ENCODE data around the gene C1QTNF8. TPM values are rescaled to one million over a fixed set of nuclear protein-coding genes. Genes with fewer than 3 reads are reported as not detected.

The C1QTNF8 gene
- total and polyA plus RNA-seq, 12 donors, result 0.15 TPM; not detected in 11

- intact Hi-C loops (cut with DNase I), result loop anchor here in 3 of 10 donors (5.0 to 10.0 kb wide), 3 partner anchors 240 to 340 kb away; partner anchors contain the start of gene METRN (in 2 of the 3)
- Histone ChIP-seq H3K27ac (no peak overlapping the region), H3K36me3 (no peaks in the 10 kb centered on the region), H3K4me3 (no peak overlapping the region), H3K9me3 (peaks cover 0 to 12% (median 0%) of the 10 kb centered on the region in 11 donors), H3K27me3 (peaks cover 0 to 63% (median 28%) of the 10 kb centered on the region in 7 donors), H3K4me1 (peaks cover 0 to 17% (median 6%) of the 10 kb centered on the region in 9 donors)
- no peak for DNase-seq
- TF ChIP-seq, protein P1, sequence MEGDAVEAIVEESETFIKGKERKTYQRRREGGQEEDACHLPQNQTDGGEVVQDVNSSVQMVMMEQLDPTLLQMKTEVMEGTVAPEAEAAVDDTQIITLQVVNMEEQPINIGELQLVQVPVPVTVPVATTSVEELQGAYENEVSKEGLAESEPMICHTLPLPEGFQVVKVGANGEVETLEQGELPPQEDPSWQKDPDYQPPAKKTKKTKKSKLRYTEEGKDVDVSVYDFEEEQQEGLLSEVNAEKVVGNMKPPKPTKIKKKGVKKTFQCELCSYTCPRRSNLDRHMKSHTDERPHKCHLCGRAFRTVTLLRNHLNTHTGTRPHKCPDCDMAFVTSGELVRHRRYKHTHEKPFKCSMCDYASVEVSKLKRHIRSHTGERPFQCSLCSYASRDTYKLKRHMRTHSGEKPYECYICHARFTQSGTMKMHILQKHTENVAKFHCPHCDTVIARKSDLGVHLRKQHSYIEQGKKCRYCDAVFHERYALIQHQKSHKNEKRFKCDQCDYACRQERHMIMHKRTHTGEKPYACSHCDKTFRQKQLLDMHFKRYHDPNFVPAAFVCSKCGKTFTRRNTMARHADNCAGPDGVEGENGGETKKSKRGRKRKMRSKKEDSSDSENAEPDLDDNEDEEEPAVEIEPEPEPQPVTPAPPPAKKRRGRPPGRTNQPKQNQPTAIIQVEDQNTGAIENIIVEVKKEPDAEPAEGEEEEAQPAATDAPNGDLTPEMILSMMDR (IDR thresholded peaks at IDR 0.05), result no peak
- no peak for ATAC-seq
- WGBS, 2 donors, result 74 to 79% methylated on average over 9 of the region's 9 CpGs
These were observed 43.3 kb downstream of the C1QTNF8 start for GRCh38 chr16:1052721-1053120.

GRCh38 chr16:1051446-1051845, 44.6 kb downstream of the C1QTNF8 start:
- no peak for DNase-seq
- no peak overlapping the region for H3K4me3 ChIP-seq
- no peak for ATAC-seq
- peaks cover 0 to 18% (median 6%) of the 10 kb centered on the region in 9 donors for H3K4me1 ChIP-seq
- H3K36me3 ChIP-seq, result no peaks in the 10 kb centered on the region
- intact Hi-C loops (cut with DNase I), result loop anchor here in 3 of 10 donors (5.0 to 10.0 kb wide), 3 partner anchors 239 to 339 kb away; partner anchors contain the start of gene METRN (in 2 of the 3)
- TF ChIP-seq, protein P1 (IDR thresholded peaks at IDR 0.05), result no peak
- H3K27ac ChIP-seq, result no peak overlapping the region
- WGBS, 2 donors, result 90% methylated on average over 17 of the region's 17 CpGs
- peaks cover 0 to 4% (median 0%) of the 10 kb centered on the region in 11 donors for H3K9me3 ChIP-seq
- H3K27me3 ChIP-seq, result peaks cover 0 to 64% (median 38%) of the 10 kb centered on the region in 7 donors

DNA sequence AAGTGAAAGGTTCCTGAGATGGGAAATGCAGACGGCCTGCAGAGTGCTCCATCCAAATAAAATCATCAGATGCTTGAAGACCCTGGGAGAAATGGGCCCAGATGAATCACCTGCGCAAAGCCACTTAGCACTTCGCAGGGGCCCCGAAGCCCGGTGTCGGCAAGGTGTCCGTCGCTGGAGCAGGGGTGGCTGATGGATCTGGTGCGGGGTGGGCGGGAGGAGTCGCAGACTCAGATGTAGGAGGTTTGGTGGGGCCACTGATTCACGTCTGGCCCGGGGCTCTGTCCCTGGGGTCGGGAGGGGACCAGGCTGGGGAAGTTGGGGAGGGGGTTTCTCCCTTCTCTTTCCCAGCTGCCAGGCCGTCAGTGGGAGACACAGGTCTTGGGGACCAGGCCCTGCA, 45.1 kb downstream of the C1QTNF8 start:
- DNase-seq, result no peak
- intact Hi-C loops (cut with DNase I), result loop anchor here in 3 of 10 donors (5.0 to 10.0 kb wide), 3 partner anchors 239 to 339 kb away; partner anchors contain the start of gene METRN (in 2 of the 3)
- Histone ChIP-seq H3K27me3 (peaks cover 0 to 69% (median 43%) of the 10 kb centered on the region in 7 donors), H3K4me1 (peaks cover 0 to 20% (median 6%) of the 10 kb centered on the region in 9 donors), H3K9me3 (no peaks in the 10 kb centered on the region), H3K4me3 (no peak overlapping the region), H3K36me3 (no peaks in the 10 kb centered on the region), H3K27ac (no peak overlapping the region)
- TF ChIP-seq, protein P1 (IDR thresholded peaks at IDR 0.05), result no peak
- WGBS, 2 donors, result 84 to 89% methylated on average over 15 of the region's 15 CpGs
- ATAC-seq, result no peak

DNA sequence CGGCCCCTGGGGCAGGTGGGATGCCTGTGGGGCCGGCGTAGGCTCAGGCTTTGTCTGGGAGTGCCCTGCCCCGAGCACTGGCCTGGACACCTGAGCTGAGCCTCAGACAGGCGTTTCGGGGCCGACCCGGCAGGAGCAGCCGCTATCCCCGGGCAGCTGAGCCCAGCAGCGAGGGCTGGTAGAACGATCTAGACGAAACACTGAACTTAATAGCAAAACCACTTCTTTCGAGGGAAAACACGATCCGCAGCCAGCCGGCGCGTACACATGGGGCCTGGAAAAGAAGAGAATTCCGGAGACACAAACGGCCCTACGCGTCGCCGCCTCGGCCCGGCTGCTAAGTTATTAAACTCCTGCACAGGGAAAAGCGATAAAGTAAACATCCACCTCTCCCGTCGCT, 45.5 kb downstream of the C1QTNF8 start:
- peaks cover 0 to 24% (median 6%) of the 10 kb centered on the region in 9 donors for H3K4me1 ChIP-seq
- H3K27me3 ChIP-seq, result peaks cover 0 to 69% (median 47%) of the 10 kb centered on the region in 7 donors
- no peak for DNase-seq
- TF ChIP-seq, protein P1 (IDR thresholded peaks at IDR 0.05), result no peak
- intact Hi-C loops (cut with DNase I), result loop anchor here in 3 of 10 donors (5.0 to 10.0 kb wide), 3 partner anchors 238 to 338 kb away; partner anchors contain the start of gene METRN (in 2 of the 3)
- no peaks in the 10 kb centered on the region for H3K9me3 ChIP-seq
- no peak overlapping the region for H3K27ac ChIP-seq
- H3K36me3 ChIP-seq, result no peaks in the 10 kb centered on the region
- ATAC-seq, result no peak
- no peak overlapping the region for H3K4me3 ChIP-seq
- WGBS, 2 donors, result 84 to 86% methylated on average over 30 of the region's 30 CpGs

Data from heart right ventricle (tissue), 16 donors.